Upper lobe of left lung (tissue), 6 donors: ENCODE measurements around the gene CTCF. TPM values are rescaled to one million over a fixed set of nuclear protein-coding genes. Genes with fewer than 3 reads are reported as not detected.

Experiments
- ATAC-seq, 2 donors: fragments of 200-7000 bp; cut with Tn5 transposase; one replicate each; pipeline ENCODE4 v1.9.1; 2022; ENCODE audit warnings: mild to moderate bottlenecking in 2 of 2, moderate library complexity in 2 of 2; ENCODE audit not compliant: low FRiP score in 2 of 2
- DNase-seq, 2 donors: peaks; one replicate each; pipeline ENCODE4 v3.0.0-alpha.2; 2019 to 2020
- H3K27ac ChIP-seq, 4 donors: fragments of 200-600 bp; sonication (generic); one replicate each; pipeline ENCODE4 v1.5.1; 2016 to 2019
- H3K27me3 ChIP-seq, 4 donors: fragments of 200-600 bp; sonication (generic); one replicate each; pipeline ENCODE4 v1.5.1; 2017 to 2019
- H3K36me3 ChIP-seq, 4 donors: fragments of 200-600 bp; sonication (generic); one replicate each; pipeline ENCODE4 v1.5.1; 2016 to 2019
- H3K4me1 ChIP-seq, 4 donors: fragments of 200-600 bp; sonication (generic); one replicate each; pipeline ENCODE4 v1.5.1; 2018 to 2019
- H3K4me3 ChIP-seq, 4 donors: fragments of 200-600 bp; sonication (generic); one replicate each; pipeline ENCODE4 v1.5.1; 2017 to 2019; ENCODE audit warnings: mild to moderate bottlenecking in 2 of 4, moderate library complexity in 1 of 4
- H3K9me3 ChIP-seq, 4 donors: fragments of 200-600 bp; sonication (generic); one replicate each; pipeline ENCODE4 v1.5.1; 2018 to 2019
- EP300 ChIP-seq, 4 donors: sonication (generic); formaldehyde crosslinking; IDR thresholded peaks; one replicate each; pipeline ENCODE4 v1.5.1; 2017; ENCODE audit warnings: antibody characterized with exemption in 4 of 4, control low read depth in 2 of 4
- POLR2A ChIP-seq, 4 donors: fragments of 450-650 bp; IDR thresholded peaks; one replicate each; pipeline ENCODE4 v1.5.1; 2016 to 2017; ENCODE audit warnings: antibody characterized with exemption in 4 of 4, mild to moderate bottlenecking in 2 of 4
- POLR2AphosphoS5 ChIP-seq, 2 donors: sonication (generic); formaldehyde crosslinking; IDR thresholded peaks; one replicate each; pipeline ENCODE4 v1.5.1; 2017; ENCODE audit warnings: antibody characterized with exemption in 2 of 2
- WGBS, 2 donors: methylation state at CpG; one replicate each; pipeline ENCODE4 v1.1.5; 2017 to 2018; 5-methylcytosine and 5-hydroxymethylcytosine counted together
- total RNA-seq, 6 donors: library from RNA; depleted of rRNA in 4 of 6; stranded (reverse); fragments of >200 nt in 4 of 6; gene quantifications; one replicate each; pipeline versions ENCODE4 v1.1.0 to v1.2.1, GENCODE V29; 2016 to 2021
- TF ChIP-seq, protein P1 (sequence below), 6 experiments: fragments of 450-650 bp in 4 of 6; fragments of 200-600 bp in 2 of 6; sonication (generic) in 2 of 6; IDR thresholded peaks; one replicate each; pipeline ENCODE4 v1.5.1; 2016 to 2019; ENCODE audit warnings: antibody characterized with exemption in 6 of 6
- donor health status: DM: no; HTN: no; CAD: no; lungs with moderate emphysema.
- donor health status: DM: no; HTN: yes; CAD: no; lungs with severe emphysema.

The CTCF gene
- total RNA-seq, 6 donors from 2014 or later: 29.7 to 42.6 (median 34.2) TPM

DNA sequence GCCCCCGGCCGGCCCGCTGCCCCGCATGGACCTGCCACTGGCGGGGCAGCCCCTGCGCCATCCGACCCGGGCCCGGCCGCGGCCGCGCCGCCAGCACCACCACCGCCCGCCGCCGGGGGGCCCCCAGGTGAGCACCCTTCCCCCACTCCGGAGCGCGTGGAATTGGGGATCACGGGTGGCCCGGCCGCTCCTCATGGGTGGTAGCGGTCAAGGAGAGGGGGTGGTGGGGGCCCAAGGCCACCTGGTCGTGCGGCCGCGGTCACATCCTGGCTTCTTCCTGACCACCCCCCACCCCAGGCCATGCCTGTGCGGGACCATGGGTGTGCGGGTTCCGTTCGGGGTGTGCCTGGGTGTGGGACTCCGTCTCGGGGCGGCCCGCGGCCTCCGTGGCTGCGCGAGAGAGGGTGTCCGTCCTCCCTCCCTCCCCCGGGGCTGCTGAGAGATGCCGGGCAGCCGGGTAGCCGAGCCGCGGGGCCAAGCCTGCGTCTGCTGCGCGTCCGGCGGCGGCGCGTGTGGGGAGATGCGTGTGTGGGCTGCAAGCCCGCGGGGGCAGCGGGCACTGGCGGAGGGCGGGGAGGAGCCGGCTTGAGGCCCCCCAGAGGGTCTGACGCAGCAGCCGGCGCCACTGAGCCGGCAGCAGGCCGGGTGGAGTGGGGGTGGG, 90.9 kb downstream of the CTCF start:
- Histone ChIP-seq H3K36me3 (peaks cover 0 to 15% (median 10%) of the 10 kb centered on the region in 4 donors), H3K9me3 (no peaks in the 10 kb centered on the region), H3K4me3 (peak overlapping the region in 3 of 4 donors; percentile 38 to 44 (median 39)), H3K4me1 (peaks cover 10 to 15% (median 14%) of the 10 kb centered on the region in 4 donors), H3K27ac (no peak overlapping the region), H3K27me3 (peaks cover 0 to 21% (median 9%) of the 10 kb centered on the region in 4 donors)
- ATAC-seq: no peak
- TF ChIP-seq POLR2A (IDR thresholded peaks at IDR 0.05) (no peak), POLR2AphosphoS5 (IDR thresholded peaks at IDR 0.05) (no peak), EP300 (IDR thresholded peaks at IDR 0.05) (no peak)
- TF ChIP-seq, protein P1, sequence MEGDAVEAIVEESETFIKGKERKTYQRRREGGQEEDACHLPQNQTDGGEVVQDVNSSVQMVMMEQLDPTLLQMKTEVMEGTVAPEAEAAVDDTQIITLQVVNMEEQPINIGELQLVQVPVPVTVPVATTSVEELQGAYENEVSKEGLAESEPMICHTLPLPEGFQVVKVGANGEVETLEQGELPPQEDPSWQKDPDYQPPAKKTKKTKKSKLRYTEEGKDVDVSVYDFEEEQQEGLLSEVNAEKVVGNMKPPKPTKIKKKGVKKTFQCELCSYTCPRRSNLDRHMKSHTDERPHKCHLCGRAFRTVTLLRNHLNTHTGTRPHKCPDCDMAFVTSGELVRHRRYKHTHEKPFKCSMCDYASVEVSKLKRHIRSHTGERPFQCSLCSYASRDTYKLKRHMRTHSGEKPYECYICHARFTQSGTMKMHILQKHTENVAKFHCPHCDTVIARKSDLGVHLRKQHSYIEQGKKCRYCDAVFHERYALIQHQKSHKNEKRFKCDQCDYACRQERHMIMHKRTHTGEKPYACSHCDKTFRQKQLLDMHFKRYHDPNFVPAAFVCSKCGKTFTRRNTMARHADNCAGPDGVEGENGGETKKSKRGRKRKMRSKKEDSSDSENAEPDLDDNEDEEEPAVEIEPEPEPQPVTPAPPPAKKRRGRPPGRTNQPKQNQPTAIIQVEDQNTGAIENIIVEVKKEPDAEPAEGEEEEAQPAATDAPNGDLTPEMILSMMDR (IDR thresholded peaks at IDR 0.05): peak in 1 of 6 experiments; percentile 59
- peak in 1 of 2 donors; percentile 86 for DNase-seq
- WGBS, 2 donors: 32 to 42% methylated on average over 10 to 52 of the region's 68 CpGs

DNA sequence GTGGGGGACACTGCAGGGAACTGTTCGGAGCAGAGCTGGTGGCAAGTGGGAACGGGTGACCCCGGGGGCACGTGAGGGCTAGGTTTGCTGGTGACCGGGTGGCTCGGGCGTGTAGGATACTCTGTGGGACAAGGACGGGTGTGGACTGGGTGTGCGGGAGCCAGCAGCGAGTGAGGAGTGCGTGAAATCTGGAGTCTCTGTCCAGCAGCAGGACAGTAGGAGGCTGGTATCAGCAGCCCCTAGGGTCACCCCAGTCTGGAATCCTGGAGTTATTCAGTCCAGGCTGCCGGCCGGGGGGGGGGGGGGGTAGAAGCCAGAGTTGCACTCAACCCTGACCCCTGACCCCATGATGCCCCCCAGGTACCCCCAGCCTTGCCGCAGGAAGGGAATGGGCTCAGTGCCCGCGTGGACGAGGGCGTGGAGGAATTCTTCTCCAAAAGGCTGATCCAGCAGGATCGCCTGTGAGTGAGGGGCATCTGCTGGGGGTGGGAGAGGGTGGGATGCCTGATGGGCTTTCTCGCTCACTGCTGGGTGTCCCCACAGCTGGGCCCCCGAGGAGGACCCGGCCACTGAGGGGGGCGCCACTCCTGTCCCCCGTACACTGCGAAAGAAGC, 91.6 kb downstream of the CTCF start:
- peaks cover 0 to 17% (median 7%) of the 10 kb centered on the region in 4 donors for H3K27me3 ChIP-seq
- H3K4me1 ChIP-seq: peaks cover 11 to 20% (median 15%) of the 10 kb centered on the region in 4 donors
- TF ChIP-seq EP300 (IDR thresholded peaks at IDR 0.05) (no peak), POLR2AphosphoS5 (IDR thresholded peaks at IDR 0.05) (no peak), POLR2A (IDR thresholded peaks at IDR 0.05) (no peak)
- 49% methylated on average over 25 of the region's 25 CpGs; no CpG with 5 or more reads in 1 of the 2 donors for WGBS, 2 donors
- H3K4me3 ChIP-seq: peak overlapping the region in 2 of 4 donors; percentile 38 to 44
- H3K36me3 ChIP-seq: peaks cover 0 to 15% (median 10%) of the 10 kb centered on the region in 4 donors
- H3K9me3 ChIP-seq: no peaks in the 10 kb centered on the region
- no peak for ATAC-seq
- DNase-seq: no peak
- no peak overlapping the region for H3K27ac ChIP-seq

DNA sequence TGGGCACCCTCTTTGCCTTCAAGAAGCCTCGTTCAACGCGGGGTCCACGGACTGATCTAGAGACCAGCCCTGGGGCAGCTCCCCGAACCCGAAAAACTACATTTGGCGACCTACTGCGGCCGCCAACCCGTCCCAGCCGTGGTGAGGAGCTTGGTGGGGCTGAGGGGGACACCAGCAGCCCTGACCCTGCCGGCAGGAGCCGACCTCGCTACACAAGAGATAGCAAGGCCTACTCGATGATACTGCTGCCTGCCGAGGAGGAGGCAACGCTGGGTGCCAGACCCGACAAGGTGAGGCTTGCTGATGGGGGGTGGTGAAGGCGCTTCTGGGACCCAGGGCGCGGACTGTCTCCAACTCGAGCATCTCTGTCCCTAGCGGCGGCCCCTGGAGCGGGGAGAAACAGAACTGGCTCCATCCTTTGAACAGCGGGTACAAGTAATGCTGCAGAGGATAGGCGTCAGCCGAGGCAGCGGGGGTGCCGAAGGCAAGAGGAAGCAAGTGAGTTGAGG, 92.1 kb downstream of the CTCF start:
- H3K27me3 ChIP-seq: peaks cover 0 to 17% (median 7%) of the 10 kb centered on the region in 4 donors
- H3K9me3 ChIP-seq: no peaks in the 10 kb centered on the region
- H3K27ac ChIP-seq: no peak overlapping the region
- ATAC-seq: no peak
- H3K4me1 ChIP-seq: peaks cover 16 to 25% (median 19%) of the 10 kb centered on the region in 4 donors
- no peak overlapping the region for H3K4me3 ChIP-seq
- peaks cover 0 to 15% (median 10%) of the 10 kb centered on the region in 4 donors for H3K36me3 ChIP-seq
- no peak for TF ChIP-seq EP300 (IDR thresholded peaks at IDR 0.05)
- no peak for TF ChIP-seq POLR2A (IDR thresholded peaks at IDR 0.05)
- TF ChIP-seq POLR2AphosphoS5 (IDR thresholded peaks at IDR 0.05): no peak
- TF ChIP-seq, protein P1 (IDR thresholded peaks at IDR 0.05): no peak
- peak in 1 of 2 donors; percentile 74 for DNase-seq
- 61 to 72% methylated on average over 15 to 30 of the region's 30 CpGs for WGBS, 2 donors

DNA sequence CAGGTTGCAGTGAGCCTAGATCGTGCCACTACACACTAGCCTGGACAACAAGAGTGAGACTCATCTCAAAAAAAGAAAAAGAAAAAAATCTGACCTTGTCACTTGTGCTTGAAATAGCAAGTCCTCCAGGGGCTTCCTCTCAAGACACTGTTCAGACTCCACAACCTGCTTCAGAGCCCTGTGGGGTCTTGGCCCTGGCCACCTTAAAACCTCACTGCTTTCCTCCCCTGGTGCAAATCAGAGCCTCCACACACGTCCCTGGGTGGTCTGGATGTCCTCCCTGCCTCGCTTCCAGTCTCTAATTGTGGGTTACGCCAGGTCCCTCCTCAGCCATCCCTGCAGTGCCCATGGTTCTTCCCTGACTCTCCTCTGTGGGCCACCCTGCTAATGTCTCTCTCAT, 93.0 kb downstream of the CTCF start:
- Histone ChIP-seq H3K36me3 (peaks cover 0 to 15% (median 10%) of the 10 kb centered on the region in 4 donors), H3K27ac (no peak overlapping the region), H3K4me1 (peaks cover 15 to 30% (median 21%) of the 10 kb centered on the region in 4 donors), H3K4me3 (no peak overlapping the region), H3K9me3 (no peaks in the 10 kb centered on the region), H3K27me3 (peaks cover 0 to 17% (median 7%) of the 10 kb centered on the region in 4 donors)
- TF ChIP-seq EP300 (IDR thresholded peaks at IDR 0.05): no peak
- TF ChIP-seq, protein P1 (IDR thresholded peaks at IDR 0.05): no peak
- no peak for TF ChIP-seq POLR2A (IDR thresholded peaks at IDR 0.05)
- no peak for TF ChIP-seq POLR2AphosphoS5 (IDR thresholded peaks at IDR 0.05)
- no peak for ATAC-seq
- WGBS, 2 donors: 77 to 86% methylated on average over 4 of the region's 4 CpGs
- no peak for DNase-seq

DNA sequence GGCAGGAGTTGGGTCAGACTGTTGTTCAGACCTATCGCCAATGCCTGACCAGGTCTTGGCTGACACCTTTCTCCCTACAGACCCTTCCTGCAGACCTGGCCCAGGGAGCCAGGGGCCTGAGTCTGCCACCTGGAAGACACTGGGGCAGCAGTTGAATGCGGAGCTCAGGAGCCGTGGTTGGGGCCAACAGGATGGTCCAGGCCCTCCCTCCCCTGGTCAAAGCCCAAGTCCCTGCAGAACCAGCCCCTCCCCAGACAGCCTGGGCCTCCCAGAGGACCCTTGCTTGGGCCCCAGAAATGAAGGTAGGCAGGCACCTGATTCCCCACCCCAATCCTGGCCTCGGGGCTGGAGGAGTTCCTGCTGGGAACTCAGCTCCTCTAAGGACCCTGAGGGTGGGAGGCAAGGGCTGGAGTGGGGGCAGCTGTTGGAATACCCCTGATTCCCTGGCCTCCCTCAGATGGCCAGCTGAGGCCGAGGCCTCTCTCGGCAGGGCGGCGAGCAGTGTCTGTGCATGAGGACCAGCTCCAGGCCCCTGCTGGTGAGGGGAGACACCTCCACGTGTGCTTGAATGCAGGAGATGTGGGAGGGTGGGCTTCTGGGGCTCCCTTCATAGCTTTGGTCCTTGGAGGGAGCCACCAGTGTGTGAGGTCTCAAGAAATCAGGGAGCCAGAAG, 94.2 kb downstream of the CTCF start:
- no peak for DNase-seq
- 85 to 95% methylated on average over 7 to 8 of the region's 9 CpGs for WGBS, 2 donors
- Histone ChIP-seq H3K27ac (no peak overlapping the region), H3K4me3 (no peak overlapping the region), H3K4me1 (peaks cover 20 to 37% (median 26%) of the 10 kb centered on the region in 4 donors), H3K9me3 (no peaks in the 10 kb centered on the region), H3K27me3 (peaks cover 0 to 17% (median 7%) of the 10 kb centered on the region in 4 donors), H3K36me3 (peaks cover 0 to 15% (median 10%) of the 10 kb centered on the region in 4 donors)
- ATAC-seq: no peak
- no peak for TF ChIP-seq EP300 (IDR thresholded peaks at IDR 0.05)
- TF ChIP-seq POLR2AphosphoS5 (IDR thresholded peaks at IDR 0.05): no peak
- TF ChIP-seq POLR2A (IDR thresholded peaks at IDR 0.05): no peak
- TF ChIP-seq, protein P1 (IDR thresholded peaks at IDR 0.05): no peak
